PC-9 (cell line): Measurements from ENCODE around the gene MED20. TPM values are rescaled to one million over a fixed set of nuclear protein-coding genes. Genes with fewer than 3 reads are reported as not detected.
"Not testable (repeated sequence)": the region's sequence is repeated elsewhere in the genome, so short reads cannot be mapped to it uniquely, and the experiment has no call there.

Experiments
- BruUV-seq: library from RNA; stranded (reverse); fragments of 400-500 nt; replicated peaks from 2 replicates; lab custom pipeline; 2021; lab: Mats Ljungman, UMichigan
- CTCF ChIA-PET: fragments of 300-600 bp; sonication (Branson Sonifier 250); formaldehyde crosslinking; loops from one replicate; lab custom pipeline; 2022; ENCODE audit warnings: antibody characterized with exemption; lab: Charles Lee
- POLR2A ChIA-PET: fragments of 300-600 bp; sonication (Branson Sonifier 250); formaldehyde crosslinking; loops from one replicate; lab custom pipeline; 2022; ENCODE audit warnings: antibody characterized with exemption; ENCODE audit not compliant: unreplicated experiment; lab: Charles Lee
- DNase-seq, 2 experiments: peaks; one replicate each; pipeline versions ENCODE4 v3.0.0 to v3.0.0-alpha.2; 2015 to 2022; ENCODE audit warnings: mixed read lengths in 1 of 2
- H2AFZ ChIP-seq: fragments of 200-600 bp; sonication (generic); 2 replicates; pipeline ENCODE4 v1.8.1; 2017; ENCODE audit warnings: antibody characterized with exemption
- H3F3A ChIP-seq: fragments of 200-600 bp; sonication (generic); 2 replicates; pipeline ENCODE4 v1.8.1; 2017; ENCODE audit warnings: antibody characterized with exemption, mild to moderate bottlenecking, low read depth; ENCODE audit not compliant: insufficient read depth
- H3K27ac ChIP-seq: fragments of 200-600 bp; sonication (generic); 2 replicates; pipeline ENCODE4 v1.6.1; 2016; ENCODE audit warnings: mixed run types
- H3K27me3 ChIP-seq: fragments of 200-600 bp; sonication (generic); 2 replicates; pipeline ENCODE4 v1.6.1; 2016; ENCODE audit warnings: low read depth, mixed run types; ENCODE audit not compliant: insufficient read depth
- H3K36me3 ChIP-seq: fragments of 200-600 bp; sonication (generic); 2 replicates; pipeline ENCODE4 v1.6.1; 2016; ENCODE audit warnings: low read depth, mixed run types
- H3K4me1 ChIP-seq: fragments of 200-600 bp; sonication (generic); replicated peaks from 2 replicates; pipeline ENCODE4 v1.6.1; 2016; ENCODE audit warnings: mixed run types; ENCODE audit not compliant: insufficient read depth
- H3K4me2 ChIP-seq: fragments of 200-600 bp; sonication (generic); 2 replicates; pipeline ENCODE4 v1.6.1; 2017; ENCODE audit warnings: mixed run types
- H3K4me3 ChIP-seq: fragments of 200-600 bp; sonication (generic); 2 replicates; pipeline ENCODE4 v1.6.1; 2016; ENCODE audit warnings: mixed run types
- H3K79me2 ChIP-seq: fragments of 200-600 bp; sonication (generic); 2 replicates; pipeline ENCODE4 v1.6.1; 2017; ENCODE audit warnings: low read depth, mixed run types
- H3K9me2 ChIP-seq: fragments of 200-600 bp; sonication (generic); 2 replicates; pipeline ENCODE4 v1.8.1; 2017; ENCODE audit warnings: mild to moderate bottlenecking; ENCODE audit not compliant: insufficient read depth
- H3K9me3 ChIP-seq: fragments of 200-600 bp; sonication (generic); 2 replicates; pipeline ENCODE4 v1.8.1; 2016; ENCODE audit warnings: low read depth; ENCODE audit not compliant: insufficient read depth
- H4K20me1 ChIP-seq: fragments of 200-600 bp; sonication (generic); 2 replicates; pipeline ENCODE4 v1.8.1; 2017; ENCODE audit not compliant: insufficient read depth
- EZH2 ChIP-seq: fragments of 200-600 bp; sonication (generic); IDR thresholded peaks from 2 replicates; pipeline ENCODE4 v1.8.0; 2017; ENCODE audit warnings: antibody characterized with exemption, low read depth
- intact Hi-C: fragments of 100-400 bp; cut with micrococcal nuclease; formaldehyde crosslinking; loops from one replicate; pipeline ENCODE4 v1.10.0; 2022; ENCODE audit not compliant: unreplicated experiment
- total RNA-seq: library from RNA; stranded (reverse); gene quantifications from 2 replicates; pipeline ENCODE4 v1.2.3, GENCODE V29; 2021
- TF ChIP-seq, protein P1 (sequence below): fragments of 200-600 bp; sonication (generic); conservative IDR thresholded peaks from 2 replicates; pipeline ENCODE4 v1.6.1; 2017; ENCODE audit warnings: mixed run types, antibody characterized with exemption, mild to moderate bottlenecking, moderate library complexity

Gene MED20
- total RNA-seq, 1 experiment from 2014 or later: 45.8 TPM

DNA sequence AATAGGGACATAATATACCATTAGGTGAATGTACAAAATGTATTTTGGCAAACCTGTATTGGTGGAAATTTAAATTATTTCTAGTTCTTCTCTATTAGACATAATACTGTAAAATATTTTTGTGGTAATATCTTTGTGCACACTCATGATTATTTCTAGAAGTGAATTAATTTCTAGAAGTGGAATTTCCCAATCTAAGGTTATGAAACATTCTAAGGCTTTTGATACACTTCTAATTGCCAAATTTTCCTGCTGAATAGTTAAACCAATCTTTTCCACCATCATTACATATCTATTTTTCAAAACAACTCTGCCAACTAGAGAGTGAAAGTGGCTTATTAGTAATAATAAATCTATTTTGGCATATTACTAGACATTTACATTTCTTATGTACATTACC lies 22.5 kb upstream of the MED20 start:
- no peaks in the 10 kb centered on the region for H3K9me2 ChIP-seq
- TF ChIP-seq, protein P1, sequence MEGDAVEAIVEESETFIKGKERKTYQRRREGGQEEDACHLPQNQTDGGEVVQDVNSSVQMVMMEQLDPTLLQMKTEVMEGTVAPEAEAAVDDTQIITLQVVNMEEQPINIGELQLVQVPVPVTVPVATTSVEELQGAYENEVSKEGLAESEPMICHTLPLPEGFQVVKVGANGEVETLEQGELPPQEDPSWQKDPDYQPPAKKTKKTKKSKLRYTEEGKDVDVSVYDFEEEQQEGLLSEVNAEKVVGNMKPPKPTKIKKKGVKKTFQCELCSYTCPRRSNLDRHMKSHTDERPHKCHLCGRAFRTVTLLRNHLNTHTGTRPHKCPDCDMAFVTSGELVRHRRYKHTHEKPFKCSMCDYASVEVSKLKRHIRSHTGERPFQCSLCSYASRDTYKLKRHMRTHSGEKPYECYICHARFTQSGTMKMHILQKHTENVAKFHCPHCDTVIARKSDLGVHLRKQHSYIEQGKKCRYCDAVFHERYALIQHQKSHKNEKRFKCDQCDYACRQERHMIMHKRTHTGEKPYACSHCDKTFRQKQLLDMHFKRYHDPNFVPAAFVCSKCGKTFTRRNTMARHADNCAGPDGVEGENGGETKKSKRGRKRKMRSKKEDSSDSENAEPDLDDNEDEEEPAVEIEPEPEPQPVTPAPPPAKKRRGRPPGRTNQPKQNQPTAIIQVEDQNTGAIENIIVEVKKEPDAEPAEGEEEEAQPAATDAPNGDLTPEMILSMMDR: no peak
- TF ChIP-seq EZH2: no peak
- peaks cover 27% of the 10 kb centered on the region for H3K4me1 ChIP-seq
- no peak overlapping the region for H2AFZ ChIP-seq
- peaks cover 15% of the 10 kb centered on the region for H3K79me2 ChIP-seq
- H3F3A ChIP-seq: peaks cover 17% of the 10 kb centered on the region
- H3K9me3 ChIP-seq: no peaks in the 10 kb centered on the region
- no peaks in the 10 kb centered on the region for H4K20me1 ChIP-seq
- no peaks in the 10 kb centered on the region for H3K27me3 ChIP-seq
- no peak overlapping the region for H3K4me3 ChIP-seq
- no peak overlapping the region for H3K4me2 ChIP-seq
- intact Hi-C loops: no loop called here
- DNase-seq: no peak
- POLR2A ChIA-PET: no interaction called here
- CTCF ChIA-PET: interaction anchor here (0.7 kb wide), 1 partner anchor 1152 kb away, joined by 16 read pairs; no protein-coding TSS in a partner anchor
- H3K27ac ChIP-seq: no peak overlapping the region
- H3K36me3 ChIP-seq: no peaks in the 10 kb centered on the region
- no TSS peak for BruUV-seq

DNA sequence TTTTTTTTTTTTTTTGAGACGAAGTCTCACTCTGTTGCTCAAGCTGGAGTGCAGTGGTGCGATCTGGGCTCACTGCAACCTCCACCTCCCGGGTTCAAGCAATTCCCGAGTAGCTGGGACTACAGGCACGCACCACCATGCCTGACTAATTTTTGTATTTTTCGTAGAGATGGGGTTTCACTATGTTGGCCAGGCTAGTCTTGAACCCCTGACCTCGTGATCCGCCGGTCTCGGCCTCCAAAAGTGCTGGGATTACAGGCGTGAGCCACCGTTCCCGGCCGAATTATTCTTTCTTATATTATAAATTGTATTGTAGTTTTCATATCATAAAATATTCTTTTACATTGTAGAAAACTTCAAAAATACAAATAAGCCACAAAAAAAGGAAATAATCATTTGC lies 21.9 kb upstream of the MED20 start:
- H3K4me2 ChIP-seq: peak overlapping the region; percentile 100
- H3K27me3 ChIP-seq, H3K4me3 ChIP-seq, H3K9me3 ChIP-seq, H4K20me1 ChIP-seq, BruUV-seq, H3K36me3 ChIP-seq, H3K27ac ChIP-seq, H3K9me2 ChIP-seq, H2AFZ ChIP-seq, DNase-seq: not testable (repeated sequence)
- peaks cover 27% of the 10 kb centered on the region for H3K4me1 ChIP-seq
- H3K79me2 ChIP-seq: peaks cover 15% of the 10 kb centered on the region
- POLR2A ChIA-PET: interaction anchor here (0.6 kb wide), 1 partner anchor 11 kb away, joined by 12 read pairs; no protein-coding TSS in a partner anchor
- H3F3A ChIP-seq: peaks cover 17% of the 10 kb centered on the region
- intact Hi-C loops: loop anchor here (1.0 kb wide), 2 partner anchors 24 to 48 kb away; no protein-coding TSS in a partner anchor
- CTCF ChIA-PET: interaction anchor here (0.7 to 0.9 kb wide), 2 partner anchors 25 to 1153 kb away, joined by 5 to 16 read pairs; no protein-coding TSS in a partner anchor

DNA sequence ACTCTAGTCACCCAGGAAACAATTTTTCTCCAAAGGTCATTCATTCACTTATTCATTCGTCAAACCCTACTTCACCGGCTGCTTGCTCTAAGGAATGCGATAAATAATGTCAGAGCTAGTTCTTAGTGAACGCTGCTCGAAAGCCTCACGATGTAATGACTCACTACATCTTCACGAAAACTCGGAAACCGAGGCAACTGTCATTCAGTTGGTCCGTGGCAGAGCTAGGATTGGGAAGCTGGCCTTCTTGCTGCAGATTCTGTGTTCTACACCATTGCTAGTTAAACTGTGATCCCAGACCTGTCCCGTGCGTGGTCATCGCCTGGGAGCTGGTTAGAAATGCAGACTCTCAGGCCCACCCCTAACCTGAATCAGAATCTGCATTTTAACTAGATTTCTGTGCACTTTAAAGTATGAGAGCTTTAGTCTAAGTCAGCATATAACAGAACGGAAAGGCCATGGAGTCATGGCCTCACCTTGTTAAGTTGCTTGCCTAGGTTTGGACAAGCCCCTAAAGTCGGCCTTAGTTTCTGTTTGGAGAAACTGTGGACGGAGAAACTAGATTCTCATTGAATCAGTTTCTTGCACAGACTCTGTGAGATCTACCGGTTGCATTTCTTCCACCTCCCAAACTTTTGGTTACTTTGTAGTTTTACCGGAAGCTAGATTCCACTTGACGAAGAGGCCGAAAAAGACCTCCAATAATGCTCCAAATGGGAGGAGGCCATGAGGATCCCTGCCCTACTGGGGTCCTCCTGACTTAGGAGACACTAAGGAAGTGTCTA lies 21.3 kb upstream of the MED20 start:
- POLR2A ChIA-PET: interaction anchor here (0.5 to 0.7 kb wide), 6 partner anchors 12 to 177 kb away, joined by 3 to 19 read pairs (median 8); no protein-coding TSS in a partner anchor
- Histone ChIP-seq H2AFZ (peak overlapping the region; percentile 85), H4K20me1 (no peaks in the 10 kb centered on the region), H3K4me3 (peak overlapping the region; percentile 78), H3K79me2 (peaks cover 15% of the 10 kb centered on the region), H3F3A (peaks cover 17% of the 10 kb centered on the region), H3K9me3 (no peaks in the 10 kb centered on the region), H3K27ac (peak overlapping the region; percentile 72), H3K27me3 (no peaks in the 10 kb centered on the region), H3K36me3 (no peaks in the 10 kb centered on the region), H3K4me1 (peaks cover 27% of the 10 kb centered on the region), H3K9me2 (no peaks in the 10 kb centered on the region), H3K4me2 (peak overlapping the region; percentile 100)
- BruUV-seq: TSS peak; percentile 83
- peak in 1 of 2 experiments; percentile 75 for DNase-seq
- CTCF ChIA-PET: interaction anchor here (0.6 to 1.1 kb wide), 5 partner anchors 19 to 1153 kb away, joined by 3 to 16 read pairs (median 4); no protein-coding TSS in a partner anchor
- intact Hi-C loops: loop anchor here (1.0 kb wide), 2 partner anchors 25 to 49 kb away; no protein-coding TSS in a partner anchor
- TF ChIP-seq, protein P1: no peak
- no peak for TF ChIP-seq EZH2
